ENCODE data around the gene VAMP1.

DNA sequence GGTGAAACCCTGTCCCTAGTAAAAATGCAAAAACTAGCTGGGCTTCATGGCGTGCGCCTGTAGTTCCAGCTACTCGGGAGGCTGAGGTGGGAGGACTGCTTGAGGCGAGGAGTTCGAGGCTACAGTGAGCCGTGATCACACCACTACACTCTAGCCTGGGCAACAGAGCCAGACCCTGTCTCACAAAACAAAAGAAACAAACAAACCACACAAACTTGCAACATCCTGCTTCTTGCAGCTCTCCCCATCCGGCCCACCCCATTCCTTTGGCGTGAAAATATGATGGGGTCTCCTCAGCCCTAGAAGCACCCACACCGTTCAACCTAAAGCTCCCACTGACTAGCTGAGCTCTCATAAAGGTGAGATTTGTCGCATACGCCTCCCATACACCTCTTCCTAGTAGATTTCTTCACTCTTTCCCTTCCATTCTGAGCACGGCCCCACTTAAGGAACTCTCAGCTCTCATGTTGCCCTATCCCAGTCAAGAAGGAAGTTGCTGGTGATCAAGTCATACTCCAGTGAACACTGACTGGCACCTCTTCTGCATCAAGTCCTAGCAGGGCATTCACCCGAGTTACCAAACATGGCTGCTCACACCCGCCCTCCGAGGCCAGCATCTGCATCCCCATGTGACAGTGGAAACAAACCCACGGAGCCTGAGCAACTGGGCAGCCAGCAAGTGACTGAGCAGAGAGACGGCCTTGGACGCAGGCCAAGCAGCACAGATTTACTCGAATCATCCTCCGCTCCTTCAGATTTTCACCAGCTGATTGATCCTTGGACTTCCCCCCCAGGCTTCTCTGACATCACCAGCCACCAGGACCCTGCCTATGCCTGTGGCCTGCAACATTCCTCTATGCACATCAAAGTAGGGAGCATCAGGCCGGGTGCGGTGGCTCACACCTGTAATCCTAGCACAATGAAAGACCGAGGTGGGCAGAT lies 44.6 kb downstream of the VAMP1 start:
- no peak for TF ChIP-seq SAP30 (IDR thresholded peaks at IDR 0.05; ENCODE audit: insufficient read depth, insufficient replicate concordance, low read length)
- no peak for TF ChIP-seq CBX5 (IDR thresholded peaks at IDR 0.05; ENCODE audit: low read depth, low read length)
- TF ChIP-seq GABPA (IDR thresholded peaks at IDR 0.05; ENCODE audit: borderline replicate concordance, insufficient read depth, low read length) = no peak
- no peak for TF ChIP-seq EZH2 (IDR thresholded peaks at IDR 0.05; ENCODE audit: low read depth, low read length, severe bottlenecking)

Measured in H1 (cell line).